DND-41 (cell line): Measurements from ENCODE around the gene CNOT2.

Source experiments
- EZH2 ChIP-seq: IDR thresholded peaks from 3 replicates; pipeline ENCODE4 v1.6.1; 2012; ENCODE audit warnings: borderline replicate concordance, low read depth, mild to moderate bottlenecking, moderate library complexity, low read length, inconsistent platforms; ENCODE audit not compliant: severe bottlenecking
- TF ChIP-seq, protein P1 (sequence below): IDR thresholded peaks from 2 replicates; pipeline ENCODE4 v1.5.1; 2012; ENCODE audit warnings: borderline replicate concordance, low read length, moderate library complexity, mild to moderate bottlenecking; ENCODE audit not compliant: poor library complexity, severe bottlenecking; ENCODE audit errors: extremely low read depth

DNA sequence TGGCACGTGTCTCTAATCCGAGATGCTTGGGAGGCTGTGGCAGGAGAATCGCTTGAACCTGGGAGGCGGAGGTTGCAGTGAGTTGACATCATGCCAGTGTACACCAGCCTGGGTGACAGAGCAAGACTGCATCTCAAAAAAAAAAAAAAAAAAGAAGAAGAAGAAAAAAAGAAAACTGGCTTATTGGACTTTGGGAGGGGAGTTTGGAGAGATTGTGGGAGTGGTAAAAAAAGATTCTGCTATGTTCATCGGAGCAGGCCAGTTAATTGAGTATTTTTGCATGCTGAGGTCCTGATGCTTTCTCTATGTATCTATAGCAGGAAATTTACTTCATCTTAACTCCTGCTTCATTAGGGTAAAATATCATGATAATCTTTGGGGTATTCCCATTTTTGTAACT lies 11.6 kb downstream of the CNOT2 start:
- TF ChIP-seq, protein P1, sequence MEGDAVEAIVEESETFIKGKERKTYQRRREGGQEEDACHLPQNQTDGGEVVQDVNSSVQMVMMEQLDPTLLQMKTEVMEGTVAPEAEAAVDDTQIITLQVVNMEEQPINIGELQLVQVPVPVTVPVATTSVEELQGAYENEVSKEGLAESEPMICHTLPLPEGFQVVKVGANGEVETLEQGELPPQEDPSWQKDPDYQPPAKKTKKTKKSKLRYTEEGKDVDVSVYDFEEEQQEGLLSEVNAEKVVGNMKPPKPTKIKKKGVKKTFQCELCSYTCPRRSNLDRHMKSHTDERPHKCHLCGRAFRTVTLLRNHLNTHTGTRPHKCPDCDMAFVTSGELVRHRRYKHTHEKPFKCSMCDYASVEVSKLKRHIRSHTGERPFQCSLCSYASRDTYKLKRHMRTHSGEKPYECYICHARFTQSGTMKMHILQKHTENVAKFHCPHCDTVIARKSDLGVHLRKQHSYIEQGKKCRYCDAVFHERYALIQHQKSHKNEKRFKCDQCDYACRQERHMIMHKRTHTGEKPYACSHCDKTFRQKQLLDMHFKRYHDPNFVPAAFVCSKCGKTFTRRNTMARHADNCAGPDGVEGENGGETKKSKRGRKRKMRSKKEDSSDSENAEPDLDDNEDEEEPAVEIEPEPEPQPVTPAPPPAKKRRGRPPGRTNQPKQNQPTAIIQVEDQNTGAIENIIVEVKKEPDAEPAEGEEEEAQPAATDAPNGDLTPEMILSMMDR: no peak
- TF ChIP-seq EZH2: no peak
